ENCODE measurements around the gene NCCRP1. TPM values are rescaled to one million over a fixed set of nuclear protein-coding genes. Genes with fewer than 3 reads are reported as not detected.
A peak's percentile ranks its signal among the peaks of the same experiment; 100 is the strongest.

Gene NCCRP1
- total RNA-seq, 1 donor from 2014 or later = 1.9 TPM

GRCh38 chr19:39200803-39201115, 4.0 kb downstream of the NCCRP1 start:
- H3K4me3 Mint-ChIP-seq = peak overlapping the region; percentile 10
- peaks cover 6% of the 10 kb centered on the region for H3K4me1 ChIP-seq
- no peak overlapping the region for H3K9ac ChIP-seq
- H3K27me3 ChIP-seq = peaks cover 54% of the 10 kb centered on the region
- no peaks in the 10 kb centered on the region for H4K20me1 ChIP-seq (ENCODE audit: low read depth)
- H3K79me2 ChIP-seq (ENCODE audit: low read depth) = no peaks in the 10 kb centered on the region
- H3K4me1 Mint-ChIP-seq = peaks cover 22% of the 10 kb centered on the region
- no peak overlapping the region for H3K27ac ChIP-seq
- H3K9me3 Mint-ChIP-seq = no peaks in the 10 kb centered on the region
- no peaks in the 10 kb centered on the region for H3K9me3 ChIP-seq (ENCODE audit: low read depth)
- TF ChIP-seq EZH2phosphoT487 (IDR thresholded peaks at IDR 0.05) (no peak), EZH2 (IDR thresholded peaks at IDR 0.05) (no peak)
- TF ChIP-seq, protein P1, sequence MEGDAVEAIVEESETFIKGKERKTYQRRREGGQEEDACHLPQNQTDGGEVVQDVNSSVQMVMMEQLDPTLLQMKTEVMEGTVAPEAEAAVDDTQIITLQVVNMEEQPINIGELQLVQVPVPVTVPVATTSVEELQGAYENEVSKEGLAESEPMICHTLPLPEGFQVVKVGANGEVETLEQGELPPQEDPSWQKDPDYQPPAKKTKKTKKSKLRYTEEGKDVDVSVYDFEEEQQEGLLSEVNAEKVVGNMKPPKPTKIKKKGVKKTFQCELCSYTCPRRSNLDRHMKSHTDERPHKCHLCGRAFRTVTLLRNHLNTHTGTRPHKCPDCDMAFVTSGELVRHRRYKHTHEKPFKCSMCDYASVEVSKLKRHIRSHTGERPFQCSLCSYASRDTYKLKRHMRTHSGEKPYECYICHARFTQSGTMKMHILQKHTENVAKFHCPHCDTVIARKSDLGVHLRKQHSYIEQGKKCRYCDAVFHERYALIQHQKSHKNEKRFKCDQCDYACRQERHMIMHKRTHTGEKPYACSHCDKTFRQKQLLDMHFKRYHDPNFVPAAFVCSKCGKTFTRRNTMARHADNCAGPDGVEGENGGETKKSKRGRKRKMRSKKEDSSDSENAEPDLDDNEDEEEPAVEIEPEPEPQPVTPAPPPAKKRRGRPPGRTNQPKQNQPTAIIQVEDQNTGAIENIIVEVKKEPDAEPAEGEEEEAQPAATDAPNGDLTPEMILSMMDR (IDR thresholded peaks at IDR 0.05) = no peak
- H3K36me3 ChIP-seq = no peaks in the 10 kb centered on the region
- H3F3A ChIP-seq (ENCODE audit: low read depth) = peaks cover 10% of the 10 kb centered on the region
- DNase-seq (ENCODE audit: low spot score) = no peak
- H3K4me3 ChIP-seq = no peak overlapping the region
- H3K36me3 Mint-ChIP-seq = no peaks in the 10 kb centered on the region
- H3K4me2 ChIP-seq = no peak overlapping the region
- H3K27ac Mint-ChIP-seq = no peak overlapping the region
- H2AFZ ChIP-seq (replicated peaks) = no peak overlapping the region
- peaks cover 28% of the 10 kb centered on the region for H3K27me3 Mint-ChIP-seq (ENCODE audit: insufficient read depth, low read depth)

GRCh38 chr19:39202998-39203355, 6.2 kb downstream of the NCCRP1 start:
- TF ChIP-seq, protein P1 (IDR thresholded peaks at IDR 0.05) = no peak
- TF ChIP-seq EZH2 (IDR thresholded peaks at IDR 0.05) (no peak), EZH2phosphoT487 (IDR thresholded peaks at IDR 0.05) (no peak)
- no peaks in the 10 kb centered on the region for H3K4me1 ChIP-seq
- no peaks in the 10 kb centered on the region for H3F3A ChIP-seq (ENCODE audit: low read depth)
- H3K27me3 Mint-ChIP-seq (ENCODE audit: insufficient read depth, low read depth) = peaks cover 14% of the 10 kb centered on the region
- H3K27me3 ChIP-seq = peaks cover 32% of the 10 kb centered on the region
- no peaks in the 10 kb centered on the region for H4K20me1 ChIP-seq (ENCODE audit: low read depth)
- no peak overlapping the region for H3K27ac Mint-ChIP-seq
- no peaks in the 10 kb centered on the region for H3K9me3 ChIP-seq (ENCODE audit: low read depth)
- H3K4me3 Mint-ChIP-seq = no peak overlapping the region
- peaks cover 10% of the 10 kb centered on the region for H3K4me1 Mint-ChIP-seq
- no peaks in the 10 kb centered on the region for H3K79me2 ChIP-seq (ENCODE audit: low read depth)
- no peak for DNase-seq (ENCODE audit: low spot score)
- no peak overlapping the region for H3K27ac ChIP-seq
- H2AFZ ChIP-seq (replicated peaks) = no peak overlapping the region
- no peaks in the 10 kb centered on the region for H3K36me3 Mint-ChIP-seq
- no peak overlapping the region for H3K4me2 ChIP-seq
- H3K36me3 ChIP-seq = no peaks in the 10 kb centered on the region
- no peaks in the 10 kb centered on the region for H3K9me3 Mint-ChIP-seq
- no peak overlapping the region for H3K9ac ChIP-seq
- no peak overlapping the region for H3K4me3 ChIP-seq

- peaks cover 10% of the 10 kb centered on the region for H3K4me1 Mint-ChIP-seq
- peak within 1 kb of the TSS; percentile 19 for H3K27ac Mint-ChIP-seq
- no peak within 1 kb of the TSS for H3K4me3 ChIP-seq
- H3K79me2 ChIP-seq (ENCODE audit: low read depth) = no peaks in the 10 kb centered on the region
- H2AFZ ChIP-seq (replicated peaks) = no peak within 1 kb of the TSS
- no peaks in the 10 kb centered on the region for H3K36me3 ChIP-seq
- H3K4me1 ChIP-seq = no peaks in the 10 kb centered on the region
- no peaks in the 10 kb centered on the region for H3K36me3 Mint-ChIP-seq
- no peak within 1 kb of the TSS for H3K4me3 Mint-ChIP-seq
- TF ChIP-seq EZH2phosphoT487 (IDR thresholded peaks at IDR 0.05) (no peak), EZH2 (IDR thresholded peaks at IDR 0.05) (no peak)
- TF ChIP-seq, protein P1 (IDR thresholded peaks at IDR 0.05) = no peak
- peaks cover 10% of the 10 kb centered on the region for H3K27me3 Mint-ChIP-seq (ENCODE audit: insufficient read depth, low read depth)
- DNase-seq (ENCODE audit: low spot score) = no peak
- H4K20me1 ChIP-seq (ENCODE audit: low read depth) = no peaks in the 10 kb centered on the region
- peaks cover 25% of the 10 kb centered on the region for H3K27me3 ChIP-seq
- H3K27ac ChIP-seq = no peak within 1 kb of the TSS
- H3K9ac ChIP-seq = no peak within 1 kb of the TSS
- no peaks in the 10 kb centered on the region for H3F3A ChIP-seq (ENCODE audit: low read depth)
- no peaks in the 10 kb centered on the region for H3K9me3 Mint-ChIP-seq
- no peaks in the 10 kb centered on the region for H3K9me3 ChIP-seq (ENCODE audit: low read depth)
- H3K4me2 ChIP-seq = no peak within 1 kb of the TSS
Observed at GRCh38 chr19:39203372-39204341, 6.9 kb downstream of the NCCRP1 start, which contains the start of gene SYCN. SYCN (minus strand) TSS chr19:39204263; CDS start chr19:39204254, 9 bp downstream.
